Central memory CD8-positive, alpha-beta T cell (primary cell): ENCODE data around the gene TSPAN31.

Source experiments
- ATAC-seq: fragments of 150-1000 bp; cut with Tn5 transposase; replicated peaks from 2 replicates; pipeline ENCODE4 v1.10.0; 2022; ENCODE audit warnings: mild to moderate bottlenecking, moderate FRiP score, moderate number of reproducible peaks; ENCODE audit not compliant: poor library complexity, severe bottlenecking; ENCODE audit errors: extremely low read depth
- DNase-seq, 2 donors: peaks; one replicate each; pipeline ENCODE4 v3.0.0; 2021; ENCODE audit warnings: low spot score in 2 of 2
- H3K27ac Mint-ChIP-seq: one replicate; pipeline ENCODE4 v1.8.0; 2022; ENCODE audit warnings: low read depth, mild to moderate bottlenecking, moderate library complexity, mixed read lengths
- H3K27me3 Mint-ChIP-seq: one replicate; pipeline ENCODE4 v1.8.0; 2022; ENCODE audit warnings: mixed read lengths
- H3K36me3 Mint-ChIP-seq: one replicate; pipeline ENCODE4 v1.8.0; 2022; ENCODE audit warnings: mild to moderate bottlenecking, moderate library complexity, mixed read lengths; ENCODE audit not compliant: insufficient read depth
- H3K4me1 Mint-ChIP-seq: one replicate; pipeline ENCODE4 v1.8.0; 2022; ENCODE audit warnings: mixed read lengths
- H3K4me3 Mint-ChIP-seq: one replicate; pipeline ENCODE4 v1.8.0; 2022; ENCODE audit warnings: mild to moderate bottlenecking, moderate library complexity, mixed read lengths
- H3K9me3 Mint-ChIP-seq: one replicate; pipeline ENCODE4 v1.8.0; 2022; ENCODE audit warnings: mixed read lengths

The TSPAN31 gene

GRCh38 chr12:57782608-57783465 is 38.0 kb downstream of the TSPAN31 start, which contains the start of gene TSFM:
Gene TSFM, plus strand, starts transcription at chr12:57782787. Its CDS starts 15 bp downstream, at chr12:57782802.
- Mint-ChIP-seq H3K9me3 (no peaks in the 10 kb centered on the region), H3K27ac (peak within 1 kb of the TSS; percentile 97), H3K36me3 (peaks cover 26% of the 10 kb centered on the region), H3K4me1 (peaks cover 22% of the 10 kb centered on the region), H3K27me3 (no peaks in the 10 kb centered on the region), H3K4me3 (peak within 1 kb of the TSS; percentile 96)
- peak; percentile 92 to 96 for DNase-seq
- peak; percentile 77 for ATAC-seq

GRCh38 chr12:57783466-57783801 is 38.6 kb downstream of the TSPAN31 start:
- peak overlapping the region; percentile 97 for H3K27ac Mint-ChIP-seq
- no peak for DNase-seq
- ATAC-seq = no peak
- peak overlapping the region; percentile 96 for H3K4me3 Mint-ChIP-seq
- peaks cover 32% of the 10 kb centered on the region for H3K36me3 Mint-ChIP-seq
- no peaks in the 10 kb centered on the region for H3K27me3 Mint-ChIP-seq
- H3K9me3 Mint-ChIP-seq = no peaks in the 10 kb centered on the region
- peaks cover 22% of the 10 kb centered on the region for H3K4me1 Mint-ChIP-seq

GRCh38 chr12:57783861-57784260 is 39.0 kb downstream of the TSPAN31 start:
- H3K9me3 Mint-ChIP-seq = no peaks in the 10 kb centered on the region
- no peaks in the 10 kb centered on the region for H3K27me3 Mint-ChIP-seq
- no peak for ATAC-seq
- H3K27ac Mint-ChIP-seq = no peak overlapping the region
- DNase-seq = no peak
- H3K4me3 Mint-ChIP-seq = peak overlapping the region; percentile 96
- peaks cover 36% of the 10 kb centered on the region for H3K36me3 Mint-ChIP-seq
- peaks cover 22% of the 10 kb centered on the region for H3K4me1 Mint-ChIP-seq

- ATAC-seq (no peak), DNase-seq (no peak)
- no peaks in the 10 kb centered on the region for H3K4me1 Mint-ChIP-seq
- H3K9me3 Mint-ChIP-seq = no peaks in the 10 kb centered on the region
- no peak overlapping the region for H3K27ac Mint-ChIP-seq
- H3K36me3 Mint-ChIP-seq = peaks cover 58% of the 10 kb centered on the region
- no peaks in the 10 kb centered on the region for H3K27me3 Mint-ChIP-seq
- H3K4me3 Mint-ChIP-seq = no peak overlapping the region
These were observed 49.1 kb downstream of the TSPAN31 start for GRCh38 chr12:57793920-57794319.

- no peak for ATAC-seq
- no peaks in the 10 kb centered on the region for H3K9me3 Mint-ChIP-seq
- H3K4me1 Mint-ChIP-seq = no peaks in the 10 kb centered on the region
- peaks cover 48% of the 10 kb centered on the region for H3K36me3 Mint-ChIP-seq
- H3K27me3 Mint-ChIP-seq = no peaks in the 10 kb centered on the region
- no peak overlapping the region for H3K27ac Mint-ChIP-seq
- H3K4me3 Mint-ChIP-seq = no peak overlapping the region
- DNase-seq = no peak
These were observed 50.5 kb downstream of the TSPAN31 start for GRCh38 chr12:57795354-57795753.

- DNase-seq (no peak), ATAC-seq (no peak)
- H3K27ac Mint-ChIP-seq = peak overlapping the region; percentile 1
- peaks cover 37% of the 10 kb centered on the region for H3K36me3 Mint-ChIP-seq
- H3K27me3 Mint-ChIP-seq = no peaks in the 10 kb centered on the region
- H3K9me3 Mint-ChIP-seq = no peaks in the 10 kb centered on the region
- H3K4me3 Mint-ChIP-seq = no peak overlapping the region
- H3K4me1 Mint-ChIP-seq = no peaks in the 10 kb centered on the region
These were observed 52.2 kb downstream of the TSPAN31 start for GRCh38 chr12:57796996-57797395.

- H3K4me1 Mint-ChIP-seq = no peaks in the 10 kb centered on the region
- peaks cover 31% of the 10 kb centered on the region for H3K36me3 Mint-ChIP-seq
- no peaks in the 10 kb centered on the region for H3K27me3 Mint-ChIP-seq
- ATAC-seq (no peak), DNase-seq (no peak)
- H3K9me3 Mint-ChIP-seq = no peaks in the 10 kb centered on the region
- H3K4me3 Mint-ChIP-seq = no peak overlapping the region
- H3K27ac Mint-ChIP-seq = peak overlapping the region; percentile 1
These were observed 53.1 kb downstream of the TSPAN31 start for GRCh38 chr12:57797933-57798332.
